Ramos (cell line): ENCODE results near the gene MAD2L2.

ENCODE experiments used
- in situ Hi-C: fragments of 300-500 bp; cut with MboI; formaldehyde crosslinking; loops from one replicate; pipeline ENCODE4 v1.14.3; 2022; ENCODE audit warnings: low sequenced_read_pairs; ENCODE audit not compliant: unreplicated experiment

MAD2L2 gene

GRCh38 chr1:11654939-11655808, 25.8 kb downstream of the MAD2L2 start:
- in situ Hi-C loops, result no loop called here

- in situ Hi-C loops, result no loop called here
Measured at GRCh38 chr1:11654137-11654938, 26.6 kb downstream of the MAD2L2 start, which contains the start of the genes FBXO2 and FBXO44. TSS of gene FBXO2 (minus strand) at chr1:11654429. CDS start at chr1:11654340, 89 bp downstream. TSS of gene FBXO44 (plus strand) at chr1:11654877. CDS start at chr1:11655836, 959 bp downstream.

- in situ Hi-C loops, result no loop called here
Measured at GRCh38 chr1:11653861-11654136, 27.1 kb downstream of the MAD2L2 start.

GRCh38 chr1:11653101-11653860, 27.7 kb downstream of the MAD2L2 start:
- in situ Hi-C loops, result no loop called here

GRCh38 chr1:11652203-11652780, 28.7 kb downstream of the MAD2L2 start:
- in situ Hi-C loops, result no loop called here

- in situ Hi-C loops, result no loop called here
Measured at GRCh38 chr1:11651017-11651416, 29.9 kb downstream of the MAD2L2 start.

GRCh38 chr1:11650331-11650991, 30.5 kb downstream of the MAD2L2 start:
- in situ Hi-C loops, result no loop called here

GRCh38 chr1:11649624-11650330, 31.2 kb downstream of the MAD2L2 start:
- in situ Hi-C loops, result no loop called here

GRCh38 chr1:11649237-11649623, 31.7 kb downstream of the MAD2L2 start:
- in situ Hi-C loops, result no loop called here

GRCh38 chr1:11648732-11649158, 32.2 kb downstream of the MAD2L2 start:
- in situ Hi-C loops, result no loop called here

GRCh38 chr1:11648039-11648438, 32.9 kb downstream of the MAD2L2 start:
- in situ Hi-C loops, result no loop called here

- in situ Hi-C loops, result no loop called here
Measured at GRCh38 chr1:11647333-11647732, 33.6 kb downstream of the MAD2L2 start.

- in situ Hi-C loops, result no loop called here
Measured at GRCh38 chr1:11646317-11646716, 34.6 kb downstream of the MAD2L2 start.

GRCh38 chr1:11645670-11646265, 35.2 kb downstream of the MAD2L2 start:
- in situ Hi-C loops, result no loop called here

- in situ Hi-C loops, result no loop called here
Measured at GRCh38 chr1:11645270-11645669, 35.7 kb downstream of the MAD2L2 start.

GRCh38 chr1:11643782-11644181, 37.2 kb downstream of the MAD2L2 start:
- in situ Hi-C loops, result loop anchor here (5.0 kb wide), 2 partner anchors 321 to 611 kb away; no protein-coding TSS in a partner anchor

- in situ Hi-C loops, result loop anchor here (5.0 kb wide), 2 partner anchors 320 to 610 kb away; no protein-coding TSS in a partner anchor
Measured at GRCh38 chr1:11642418-11643017, 38.4 kb downstream of the MAD2L2 start.

- in situ Hi-C loops, result loop anchor here (5.0 kb wide), 2 partner anchors 320 to 610 kb away; no protein-coding TSS in a partner anchor
Measured at GRCh38 chr1:11641776-11642305, 39.1 kb downstream of the MAD2L2 start.
